GM12864 (cell line): Measurements from ENCODE around the gene EPHA5.
"Not testable (repeated sequence)": the region's sequence is repeated elsewhere in the genome, so short reads cannot be mapped to it uniquely, and the experiment has no call there.

Experiments used
- DNase-seq: peaks from one replicate; pipeline ENCODE4 v3.0.0-alpha.2; 2011; ENCODE audit warnings: low read depth
- H3K4me3 ChIP-seq: 2 replicates; pipeline ENCODE4 v1.5.1; 2011; ENCODE audit warnings: mild to moderate bottlenecking, low read depth, low read length, control low read depth
- TF ChIP-seq, protein P1 (sequence below): IDR thresholded peaks from 2 replicates; pipeline ENCODE4 v1.5.1; 2011; ENCODE audit warnings: low read depth, mild to moderate bottlenecking, moderate library complexity, low read length, control low read depth, inconsistent platforms; ENCODE audit errors: missing control alignments

EPHA5 gene

DNA sequence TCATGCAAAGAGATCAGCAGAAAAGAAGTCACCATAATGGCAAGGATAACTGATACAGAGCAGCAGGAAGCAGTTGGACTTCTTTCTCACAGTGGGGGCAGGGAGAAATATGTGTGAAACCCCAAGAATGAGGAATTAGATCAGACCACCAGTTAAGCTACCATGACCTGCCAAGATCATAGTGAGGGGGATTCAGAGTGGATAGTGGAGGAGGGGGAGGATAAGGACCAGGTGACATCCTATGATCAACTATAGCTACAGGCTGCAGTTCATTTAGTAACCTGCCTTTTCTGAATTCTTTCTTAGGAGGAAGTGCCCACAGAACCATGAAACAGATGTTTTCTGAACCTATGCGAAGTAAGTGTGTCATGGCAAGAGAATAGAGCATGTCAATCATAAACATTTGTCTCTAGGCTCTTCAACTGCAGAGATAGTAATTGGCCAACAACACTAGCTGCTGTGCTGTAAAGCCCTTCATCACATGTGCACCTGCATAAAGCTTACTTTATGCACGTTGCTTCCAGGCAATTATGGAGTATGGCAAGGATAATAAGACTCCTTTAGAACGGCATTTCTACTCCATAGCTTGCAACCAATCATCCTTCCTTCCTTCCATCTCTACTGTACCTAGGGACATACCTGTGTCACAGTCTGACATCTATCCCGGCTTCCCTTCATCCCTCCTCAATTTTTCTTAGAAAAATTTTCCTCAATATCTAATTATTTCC lies 329.7 kb downstream of the EPHA5 start:
- TF ChIP-seq, protein P1, sequence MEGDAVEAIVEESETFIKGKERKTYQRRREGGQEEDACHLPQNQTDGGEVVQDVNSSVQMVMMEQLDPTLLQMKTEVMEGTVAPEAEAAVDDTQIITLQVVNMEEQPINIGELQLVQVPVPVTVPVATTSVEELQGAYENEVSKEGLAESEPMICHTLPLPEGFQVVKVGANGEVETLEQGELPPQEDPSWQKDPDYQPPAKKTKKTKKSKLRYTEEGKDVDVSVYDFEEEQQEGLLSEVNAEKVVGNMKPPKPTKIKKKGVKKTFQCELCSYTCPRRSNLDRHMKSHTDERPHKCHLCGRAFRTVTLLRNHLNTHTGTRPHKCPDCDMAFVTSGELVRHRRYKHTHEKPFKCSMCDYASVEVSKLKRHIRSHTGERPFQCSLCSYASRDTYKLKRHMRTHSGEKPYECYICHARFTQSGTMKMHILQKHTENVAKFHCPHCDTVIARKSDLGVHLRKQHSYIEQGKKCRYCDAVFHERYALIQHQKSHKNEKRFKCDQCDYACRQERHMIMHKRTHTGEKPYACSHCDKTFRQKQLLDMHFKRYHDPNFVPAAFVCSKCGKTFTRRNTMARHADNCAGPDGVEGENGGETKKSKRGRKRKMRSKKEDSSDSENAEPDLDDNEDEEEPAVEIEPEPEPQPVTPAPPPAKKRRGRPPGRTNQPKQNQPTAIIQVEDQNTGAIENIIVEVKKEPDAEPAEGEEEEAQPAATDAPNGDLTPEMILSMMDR, result no peak
- no peak overlapping the region for H3K4me3 ChIP-seq
- DNase-seq, result no peak

DNA sequence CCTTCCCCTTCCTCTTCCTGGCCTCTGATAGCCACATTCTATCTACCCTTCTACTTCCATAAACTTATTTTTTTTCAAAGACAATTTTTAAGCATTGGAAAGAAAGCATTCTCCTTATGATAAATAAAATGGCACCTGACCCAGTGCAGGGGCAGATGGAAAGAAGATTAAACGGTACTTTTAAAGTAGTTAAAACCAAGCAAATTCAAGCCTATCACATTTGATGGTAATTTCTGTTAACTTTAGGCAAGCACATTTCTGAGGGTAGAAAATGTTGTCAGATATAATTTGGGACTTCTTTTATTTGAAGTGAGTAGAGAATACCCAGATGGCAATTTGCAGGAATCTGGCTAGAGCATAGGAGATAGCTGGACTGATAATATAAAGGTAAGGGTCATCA lies 332.9 kb downstream of the EPHA5 start:
- no peak overlapping the region for H3K4me3 ChIP-seq
- no peak for DNase-seq
- TF ChIP-seq, protein P1, result no peak

DNA sequence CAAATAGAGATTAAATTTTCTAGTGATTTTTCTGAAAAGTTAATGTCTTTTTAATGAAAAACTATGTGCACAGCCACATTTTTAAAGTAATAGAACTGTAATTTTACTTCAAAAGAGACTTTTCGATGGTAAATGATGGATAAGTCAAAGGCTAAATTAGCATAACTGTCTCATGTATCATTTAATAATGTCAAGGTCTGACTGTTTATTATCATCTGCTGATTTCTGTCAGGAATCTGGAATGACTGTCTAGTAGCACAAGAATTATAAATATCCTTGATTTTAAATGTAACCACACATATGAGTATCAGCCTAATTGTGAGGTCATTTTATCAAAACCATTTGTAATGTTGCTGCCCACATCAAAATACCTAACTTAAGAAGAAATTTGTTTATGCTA lies 333.8 kb downstream of the EPHA5 start:
- no peak overlapping the region for H3K4me3 ChIP-seq
- no peak for DNase-seq
- TF ChIP-seq, protein P1, result no peak

DNA sequence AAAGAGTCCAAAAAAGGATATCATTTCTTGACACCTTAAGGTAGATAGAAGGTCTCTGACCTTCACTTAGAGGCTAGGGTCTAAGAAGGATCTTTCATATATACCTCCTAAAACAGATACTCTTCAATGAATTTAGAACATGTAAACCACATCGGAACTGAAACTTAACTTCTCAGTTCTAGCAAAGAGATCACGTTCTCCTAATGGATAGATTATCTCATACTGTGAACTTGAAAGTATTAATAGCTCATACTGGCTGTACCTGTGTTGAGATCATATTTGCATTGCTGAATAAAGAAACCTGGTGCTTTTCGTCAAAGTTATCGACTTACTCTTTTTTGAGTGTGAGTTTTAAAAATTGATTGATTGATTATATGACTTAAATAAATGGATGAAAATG lies 353.8 kb downstream of the EPHA5 start:
- TF ChIP-seq, protein P1, result no peak
- no peak overlapping the region for H3K4me3 ChIP-seq
- DNase-seq, result no peak

DNA sequence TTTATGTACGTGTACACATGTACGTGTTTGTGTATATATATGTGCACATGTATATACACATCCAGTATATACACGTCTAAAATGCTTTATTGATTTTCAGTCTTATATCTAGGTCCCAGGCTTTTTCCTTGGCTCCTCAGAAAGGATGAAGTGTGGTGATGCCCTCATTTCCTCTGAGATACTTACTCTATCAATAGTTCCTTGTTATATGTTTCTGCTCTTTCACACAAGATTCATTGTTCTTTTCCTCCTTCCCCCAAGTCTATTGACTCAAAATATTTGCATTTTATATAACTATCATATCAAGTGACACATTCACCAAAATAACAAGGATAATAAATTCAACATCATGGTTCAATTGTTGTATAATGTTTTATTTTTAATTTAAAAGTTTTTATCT lies 359.2 kb downstream of the EPHA5 start:
- TF ChIP-seq, protein P1, result no peak
- DNase-seq, result no peak

DNA sequence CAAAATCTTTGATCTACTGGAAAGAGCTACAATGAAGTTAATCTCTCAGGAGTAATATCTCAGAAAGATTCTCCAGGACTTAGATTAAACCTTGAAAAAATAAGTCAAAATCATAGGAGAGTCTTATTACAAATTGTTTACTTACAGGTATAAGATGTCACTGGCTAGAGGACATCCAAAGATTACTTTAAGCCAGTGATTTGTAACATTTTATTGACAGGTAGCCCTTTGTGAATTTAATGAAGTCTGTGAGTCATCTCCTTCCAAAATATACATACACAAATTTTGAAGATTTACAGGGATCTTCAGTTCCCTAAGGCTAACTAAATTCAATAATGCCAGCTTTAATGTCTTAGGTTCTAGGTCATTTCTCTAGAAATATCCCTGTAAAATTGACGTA lies 359.7 kb downstream of the EPHA5 start:
- no peak for DNase-seq

More for the DNA sequence above, 359.2 kb downstream of the EPHA5 start:
- H3K4me3 ChIP-seq, result no peak overlapping the region

DNA sequence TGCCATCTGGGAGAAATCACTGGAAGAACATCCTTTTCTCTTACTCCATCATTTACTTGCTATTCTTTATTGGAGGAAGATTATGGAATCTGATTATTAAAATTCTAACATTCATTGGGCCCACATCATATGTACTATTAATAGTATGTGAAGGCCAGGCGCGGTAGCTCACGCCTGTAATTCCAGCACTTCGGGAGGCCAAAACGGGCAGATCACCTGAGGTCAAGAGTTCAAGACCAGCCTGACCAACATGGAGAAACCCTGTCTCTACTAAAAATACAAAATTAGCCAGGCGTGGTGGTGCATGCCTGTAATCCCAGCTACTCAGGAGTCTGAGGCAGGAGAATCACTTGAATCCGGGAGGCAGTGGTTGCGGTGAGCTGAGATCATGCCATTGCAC lies 361.7 kb downstream of the EPHA5 start:
- not testable (repeated sequence) for DNase-seq, H3K4me3 ChIP-seq

More for the DNA sequence above, 359.7 kb downstream of the EPHA5 start:
- TF ChIP-seq, protein P1, result no peak
- no peak overlapping the region for H3K4me3 ChIP-seq
